SK-N-MC (cell line): ENCODE data around the gene MLC1.

ENCODE experiments used
- EZH2 ChIP-seq: fragments of 200-600 bp; sonication (generic); IDR thresholded peaks from one replicate; pipeline ENCODE4 v1.6.1; 2017; ENCODE audit warnings: antibody characterized with exemption
- FOXP2 ChIP-seq: optimal IDR thresholded peaks from 2 replicates; pipeline ENCODE3; 2011; ENCODE audit warnings: mild to moderate bottlenecking, moderate library complexity; ENCODE audit not compliant: insufficient read depth; ENCODE audit errors: extremely low read length, control extremely low read depth
- POLR2AphosphoS5 ChIP-seq: IDR thresholded peaks from 2 replicates; pipeline ENCODE4 v1.6.1; 2012; ENCODE audit warnings: mild to moderate bottlenecking, low read depth, low read length, borderline replicate concordance

GRCh38 chr22:50035131-50035881 is 49.9 kb downstream of the MLC1 start:
- no peak for TF ChIP-seq EZH2
- TF ChIP-seq POLR2AphosphoS5, result no peak
- TF ChIP-seq FOXP2, result no peak
